Measurements from ENCODE around the gene KRR1.
"Not testable (repeated sequence)": the region's sequence is repeated elsewhere in the genome, so short reads cannot be mapped to it uniquely, and the experiment has no call there.

Gene KRR1

GRCh38 chr12:75525263-75525662, 13.9 kb upstream of the KRR1 start:
- Histone ChIP-seq H3K4me3 (ENCODE audit: extremely low read depth, insufficient read depth, low read length, poor library complexity, severe bottlenecking) (no peak overlapping the region), H3K4me1 (ENCODE audit: control insufficient read depth, insufficient read depth, low read length, poor library complexity, severe bottlenecking) (peaks cover 9% of the 10 kb centered on the region), H3K36me3 (ENCODE audit: control insufficient read depth, insufficient read depth, low read length) (no peaks in the 10 kb centered on the region), H3K27ac (ENCODE audit: low read depth, low read length, severe bottlenecking) (no peak overlapping the region), H3K9me3 (ENCODE audit: control insufficient read depth, low read length) (no peaks in the 10 kb centered on the region)
- WGBS, 2 experiments (ENCODE audit: insufficient coverage in 2 of 2) = no CpG with 5 or more reads among the region's 1 CpG

DNA sequence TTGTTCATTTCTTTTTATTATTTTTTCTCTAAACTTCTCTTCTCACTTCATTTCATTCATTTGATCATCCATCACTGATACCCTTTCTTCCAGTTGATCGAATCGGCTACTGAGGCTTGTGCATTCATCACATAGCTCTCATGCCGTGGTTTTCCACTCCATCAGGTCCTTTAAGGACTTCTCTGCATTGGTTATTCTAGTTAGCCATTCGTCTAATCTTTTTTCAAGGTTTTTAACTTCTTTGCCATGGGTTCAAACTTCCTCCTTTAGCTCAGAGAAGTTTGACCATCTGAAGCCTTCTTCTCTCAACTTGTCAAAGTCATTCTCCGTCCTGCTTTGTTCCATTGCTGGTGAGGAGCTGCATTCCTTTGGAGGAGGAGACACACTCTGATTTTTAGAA, 10.7 kb upstream of the KRR1 start:
- H3K4me1 ChIP-seq (ENCODE audit: control insufficient read depth, insufficient read depth, low read length, poor library complexity, severe bottlenecking); H3K36me3 ChIP-seq (ENCODE audit: control insufficient read depth, insufficient read depth, low read length); H3K27ac ChIP-seq (ENCODE audit: low read depth, low read length, severe bottlenecking); H3K4me3 ChIP-seq (ENCODE audit: extremely low read depth, insufficient read depth, low read length, poor library complexity, severe bottlenecking); H3K9me3 ChIP-seq (ENCODE audit: control insufficient read depth, low read length): not testable (repeated sequence)
- WGBS, 2 experiments (ENCODE audit: insufficient coverage in 2 of 2) = 91 to 94% methylated on average over 3 of the region's 5 CpGs

- not testable (repeated sequence) for H3K27ac ChIP-seq (ENCODE audit: low read depth, low read length, severe bottlenecking); H3K9me3 ChIP-seq (ENCODE audit: control insufficient read depth, low read length); H3K4me3 ChIP-seq (ENCODE audit: extremely low read depth, insufficient read depth, low read length, poor library complexity, severe bottlenecking); H3K36me3 ChIP-seq (ENCODE audit: control insufficient read depth, insufficient read depth, low read length); H3K4me1 ChIP-seq (ENCODE audit: control insufficient read depth, insufficient read depth, low read length, poor library complexity, severe bottlenecking)
Measured at GRCh38 chr12:75521224-75521623, 9.8 kb upstream of the KRR1 start.

GRCh38 chr12:75509621-75510020, 1.8 kb downstream of the KRR1 start:
- Histone ChIP-seq H3K9me3 (ENCODE audit: control insufficient read depth, low read length) (no peaks in the 10 kb centered on the region), H3K27ac (ENCODE audit: low read depth, low read length, severe bottlenecking) (no peak overlapping the region), H3K36me3 (ENCODE audit: control insufficient read depth, insufficient read depth, low read length) (peaks cover 26% of the 10 kb centered on the region), H3K4me1 (ENCODE audit: control insufficient read depth, insufficient read depth, low read length, poor library complexity, severe bottlenecking) (peaks cover 8% of the 10 kb centered on the region), H3K4me3 (ENCODE audit: extremely low read depth, insufficient read depth, low read length, poor library complexity, severe bottlenecking) (no peak overlapping the region)
- WGBS, 2 experiments (ENCODE audit: insufficient coverage in 2 of 2) = 80 to 91% methylated on average over 1 of the region's 4 CpGs

DNA sequence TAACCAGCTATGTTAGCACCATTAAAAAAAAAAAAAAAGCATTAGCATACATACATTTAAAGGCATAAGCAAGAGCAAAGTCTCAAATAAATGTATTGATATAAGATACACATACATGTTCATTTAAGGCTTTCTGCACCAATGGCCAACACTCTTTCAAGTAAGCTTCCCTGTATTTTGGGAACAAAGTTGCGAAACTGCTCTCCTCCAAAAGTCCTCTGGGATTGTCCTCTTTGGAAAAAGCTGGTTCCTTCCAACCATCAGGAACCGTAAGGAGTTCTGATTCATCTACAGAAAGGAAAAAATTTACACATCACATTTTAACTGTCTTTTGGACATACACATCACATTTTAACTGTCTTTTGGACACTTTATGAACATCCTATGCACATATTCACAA, 3.2 kb downstream of the KRR1 start:
- 80 to 100% methylated on average over 1 to 2 of the region's 2 CpGs for WGBS, 2 experiments (ENCODE audit: insufficient coverage in 2 of 2)
- Histone ChIP-seq H3K27ac (ENCODE audit: low read depth, low read length, severe bottlenecking) (no peak overlapping the region), H3K4me1 (ENCODE audit: control insufficient read depth, insufficient read depth, low read length, poor library complexity, severe bottlenecking) (peaks cover 8% of the 10 kb centered on the region), H3K4me3 (ENCODE audit: extremely low read depth, insufficient read depth, low read length, poor library complexity, severe bottlenecking) (no peak overlapping the region), H3K9me3 (ENCODE audit: control insufficient read depth, low read length) (no peaks in the 10 kb centered on the region), H3K36me3 (ENCODE audit: control insufficient read depth, insufficient read depth, low read length) (peaks cover 41% of the 10 kb centered on the region)

DNA sequence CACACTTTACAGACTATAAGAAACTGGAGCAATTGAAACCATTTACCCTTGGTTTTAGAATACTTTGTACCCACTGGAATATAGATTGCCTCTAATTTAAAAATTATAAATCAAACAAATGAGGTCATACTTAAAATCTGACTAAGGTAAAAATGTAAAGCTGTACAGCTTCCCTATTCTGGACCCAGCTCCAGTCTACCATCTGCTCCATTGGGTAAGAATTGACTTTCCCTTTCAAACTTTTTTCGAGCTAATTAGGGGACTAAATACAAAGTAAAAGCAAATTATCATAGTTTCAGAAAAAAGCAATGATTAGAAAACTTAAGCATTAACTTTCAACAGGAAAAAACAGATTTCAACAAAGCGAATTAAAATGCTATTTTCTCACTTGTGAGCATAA, 4.3 kb downstream of the KRR1 start:
- Histone ChIP-seq H3K36me3 (ENCODE audit: control insufficient read depth, insufficient read depth, low read length) (peaks cover 49% of the 10 kb centered on the region), H3K27ac (ENCODE audit: low read depth, low read length, severe bottlenecking) (no peak overlapping the region), H3K4me1 (ENCODE audit: control insufficient read depth, insufficient read depth, low read length, poor library complexity, severe bottlenecking) (peaks cover 8% of the 10 kb centered on the region), H3K4me3 (ENCODE audit: extremely low read depth, insufficient read depth, low read length, poor library complexity, severe bottlenecking) (no peak overlapping the region), H3K9me3 (ENCODE audit: control insufficient read depth, low read length) (no peaks in the 10 kb centered on the region)
- WGBS, 2 experiments (ENCODE audit: insufficient coverage in 2 of 2) = no CpG with 5 or more reads among the region's 2 CpGs

DNA sequence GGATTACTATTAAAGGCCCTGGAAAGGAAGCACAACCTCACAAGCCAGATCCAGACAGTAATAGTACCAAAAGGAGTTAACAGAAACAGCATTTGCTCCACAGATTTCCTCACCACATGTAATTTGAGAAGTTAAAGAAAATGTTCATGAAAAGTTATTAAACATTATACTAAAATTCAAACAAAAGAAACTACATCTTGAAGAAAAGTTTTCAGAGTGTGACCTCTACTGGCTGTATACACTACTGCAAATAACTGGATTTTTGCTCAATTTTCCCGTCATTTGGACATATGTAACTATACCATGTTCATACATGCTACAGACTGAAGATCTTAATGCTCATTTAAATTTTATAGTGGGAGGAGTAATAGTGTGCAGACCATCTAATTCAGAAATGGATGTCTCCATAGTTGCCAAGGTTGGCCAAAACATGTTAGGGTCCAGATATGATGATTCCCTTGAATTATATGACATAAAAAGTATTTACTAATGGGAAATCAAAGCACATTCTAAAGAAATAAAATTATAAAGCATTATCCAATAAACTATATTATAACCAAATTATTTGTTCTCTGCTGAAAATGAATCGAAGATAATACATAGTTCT, 5.6 kb downstream of the KRR1 start:
- H3K4me1 ChIP-seq (ENCODE audit: control insufficient read depth, insufficient read depth, low read length, poor library complexity, severe bottlenecking) = peaks cover 8% of the 10 kb centered on the region
- H3K27ac ChIP-seq (ENCODE audit: low read depth, low read length, severe bottlenecking) = no peak overlapping the region
- peaks cover 60% of the 10 kb centered on the region for H3K36me3 ChIP-seq (ENCODE audit: control insufficient read depth, insufficient read depth, low read length)
- WGBS, 2 experiments (ENCODE audit: insufficient coverage in 2 of 2) = no CpG with 5 or more reads among the region's 2 CpGs
- H3K9me3 ChIP-seq (ENCODE audit: control insufficient read depth, low read length) = no peaks in the 10 kb centered on the region
- H3K4me3 ChIP-seq (ENCODE audit: extremely low read depth, insufficient read depth, low read length, poor library complexity, severe bottlenecking) = no peak overlapping the region

- H3K4me1 ChIP-seq (ENCODE audit: control insufficient read depth, insufficient read depth, low read length, poor library complexity, severe bottlenecking) = no peaks in the 10 kb centered on the region
- 95 to 100% methylated on average over 1 to 3 of the region's 3 CpGs for WGBS, 2 experiments (ENCODE audit: insufficient coverage in 2 of 2)
- H3K4me3 ChIP-seq (ENCODE audit: extremely low read depth, insufficient read depth, low read length, poor library complexity, severe bottlenecking) = no peak overlapping the region
- H3K36me3 ChIP-seq (ENCODE audit: control insufficient read depth, insufficient read depth, low read length) = peaks cover 68% of the 10 kb centered on the region
- H3K9me3 ChIP-seq (ENCODE audit: control insufficient read depth, low read length) = no peaks in the 10 kb centered on the region
- H3K27ac ChIP-seq (ENCODE audit: low read depth, low read length, severe bottlenecking) = no peak overlapping the region
Measured at GRCh38 chr12:75503866-75504265, 7.5 kb downstream of the KRR1 start.

- Histone ChIP-seq H3K9me3 (ENCODE audit: control insufficient read depth, low read length) (no peaks in the 10 kb centered on the region), H3K36me3 (ENCODE audit: control insufficient read depth, insufficient read depth, low read length) (peaks cover 72% of the 10 kb centered on the region), H3K4me1 (ENCODE audit: control insufficient read depth, insufficient read depth, low read length, poor library complexity, severe bottlenecking) (no peaks in the 10 kb centered on the region), H3K27ac (ENCODE audit: low read depth, low read length, severe bottlenecking) (no peak overlapping the region), H3K4me3 (ENCODE audit: extremely low read depth, insufficient read depth, low read length, poor library complexity, severe bottlenecking) (no peak overlapping the region)
- 78 to 91% methylated on average over 2 to 3 of the region's 3 CpGs for WGBS, 2 experiments (ENCODE audit: insufficient coverage in 2 of 2)
Measured at GRCh38 chr12:75503459-75503858, 8.0 kb downstream of the KRR1 start.

- Histone ChIP-seq H3K4me1 (ENCODE audit: control insufficient read depth, insufficient read depth, low read length, poor library complexity, severe bottlenecking) (peaks cover 10% of the 10 kb centered on the region), H3K27ac (ENCODE audit: low read depth, low read length, severe bottlenecking) (no peak overlapping the region), H3K4me3 (ENCODE audit: extremely low read depth, insufficient read depth, low read length, poor library complexity, severe bottlenecking) (no peak overlapping the region), H3K36me3 (ENCODE audit: control insufficient read depth, insufficient read depth, low read length) (peaks cover 18% of the 10 kb centered on the region), H3K9me3 (ENCODE audit: control insufficient read depth, low read length) (no peaks in the 10 kb centered on the region)
- 100% methylated on average over 1 of the region's 2 CpGs for WGBS, 2 experiments (ENCODE audit: insufficient coverage in 2 of 2)
Measured at GRCh38 chr12:75491169-75491568, 20.2 kb downstream of the KRR1 start.

DNA sequence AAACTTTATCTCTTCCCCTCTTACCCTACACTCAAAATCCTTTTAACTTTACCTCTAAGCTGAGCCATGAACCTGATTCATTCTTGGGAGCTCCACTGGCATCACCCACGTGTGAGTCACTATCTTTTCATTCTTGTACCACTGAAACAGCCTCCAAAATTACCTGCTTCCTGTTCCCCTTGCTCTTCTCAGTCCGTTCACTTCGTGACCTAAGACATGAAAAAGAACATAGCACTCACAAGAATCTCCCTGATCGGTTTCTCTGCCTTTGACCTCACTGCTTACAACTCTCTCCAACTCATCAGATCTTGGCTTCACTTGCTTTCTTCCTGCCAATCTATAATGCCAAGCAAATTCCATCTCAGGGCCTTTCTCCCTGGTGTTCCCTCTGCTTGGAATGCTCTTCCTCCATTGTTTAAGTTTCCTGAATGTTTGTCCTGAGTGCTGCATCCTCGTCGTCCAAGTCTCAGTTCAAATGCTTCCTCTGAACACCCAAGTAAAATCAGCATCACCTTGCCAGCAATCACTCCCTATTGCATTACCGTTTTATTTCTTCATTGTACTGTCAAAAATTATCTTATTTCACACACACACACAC, 21.7 kb downstream of the KRR1 start:
- Histone ChIP-seq H3K27ac (ENCODE audit: low read depth, low read length, severe bottlenecking) (no peak overlapping the region), H3K36me3 (ENCODE audit: control insufficient read depth, insufficient read depth, low read length) (peaks cover 5% of the 10 kb centered on the region), H3K9me3 (ENCODE audit: control insufficient read depth, low read length) (no peaks in the 10 kb centered on the region), H3K4me1 (ENCODE audit: control insufficient read depth, insufficient read depth, low read length, poor library complexity, severe bottlenecking) (peaks cover 10% of the 10 kb centered on the region), H3K4me3 (ENCODE audit: extremely low read depth, insufficient read depth, low read length, poor library complexity, severe bottlenecking) (no peak overlapping the region)
- WGBS, 2 experiments (ENCODE audit: insufficient coverage in 2 of 2) = 83 to 84% methylated on average over 7 of the region's 7 CpGs
